Parathyroid adenoma (tissue), 2 donors: ENCODE data around the gene SLC26A2.
"Not testable (repeated sequence)": the region's sequence is repeated elsewhere in the genome, so short reads cannot be mapped to it uniquely, and the experiment has no call there.

Experiments used
- H2AFZ ChIP-seq: fragments of 300-600 bp; sonication (generic); one replicate; pipeline ENCODE4 v1.7.0; 2017; ENCODE audit warnings: antibody characterized with exemption, mild to moderate bottlenecking
- H3K27ac ChIP-seq: fragments of 300-600 bp; sonication (generic); one replicate; pipeline ENCODE4 v1.7.0; 2017
- H3K27me3 ChIP-seq: fragments of 300-600 bp; sonication (generic); one replicate; pipeline ENCODE4 v1.7.0; 2017; ENCODE audit warnings: low read length; ENCODE audit not compliant: control insufficient read depth, insufficient read depth
- H3K36me3 ChIP-seq: fragments of 300-600 bp; sonication (generic); one replicate; pipeline ENCODE4 v1.7.0; 2017; ENCODE audit warnings: low read length; ENCODE audit not compliant: control insufficient read depth, insufficient read depth
- H3K4me1 ChIP-seq: fragments of 300-600 bp; sonication (generic); one replicate; pipeline ENCODE4 v1.7.0; 2017; ENCODE audit warnings: control low read depth
- H3K4me2 ChIP-seq: fragments of 300-600 bp; sonication (generic); one replicate; pipeline ENCODE4 v1.7.0; 2017; ENCODE audit warnings: low read length
- H3K4me3 ChIP-seq: fragments of 300-600 bp; sonication (generic); one replicate; pipeline ENCODE4 v1.7.0; 2017; ENCODE audit warnings: low read depth, low read length
- H3K79me2 ChIP-seq: fragments of 300-600 bp; sonication (generic); one replicate; pipeline ENCODE4 v1.7.0; 2017; ENCODE audit warnings: control low read depth
- H3K9ac ChIP-seq: fragments of 300-600 bp; sonication (generic); one replicate; pipeline ENCODE4 v1.7.0; 2017; ENCODE audit warnings: mild to moderate bottlenecking
- H3K9me3 ChIP-seq: fragments of 300-600 bp; sonication (generic); one replicate; pipeline ENCODE4 v1.7.0; 2017; ENCODE audit warnings: low read length; ENCODE audit not compliant: control insufficient read depth
- CTCF ChIP-seq: fragments of 300-600 bp; sonication (generic); IDR thresholded peaks from one replicate; pipeline ENCODE4 v1.7.0; 2017; ENCODE audit warnings: antibody characterized with exemption, mild to moderate bottlenecking
- donor health status: primary hyperparathyroidism.

Gene SLC26A2

GRCh38 chr5:149940077-149940574 is 20.4 kb upstream of the SLC26A2 start:
- Histone ChIP-seq H2AFZ (no peak overlapping the region), H3K9me3 (no peaks in the 10 kb centered on the region), H3K4me1 (peaks cover 10% of the 10 kb centered on the region), H3K27me3 (no peaks in the 10 kb centered on the region), H3K79me2 (no peaks in the 10 kb centered on the region), H3K27ac (no peak overlapping the region), H3K9ac (no peak overlapping the region), H3K4me3 (no peak overlapping the region), H3K4me2 (no peak overlapping the region), H3K36me3 (no peaks in the 10 kb centered on the region)
- TF ChIP-seq CTCF = no peak

- Histone ChIP-seq H3K79me2 (no peaks in the 10 kb centered on the region), H3K36me3 (no peaks in the 10 kb centered on the region), H3K27ac (no peak overlapping the region), H3K4me1 (peaks cover 4% of the 10 kb centered on the region), H3K9me3 (no peaks in the 10 kb centered on the region), H3K27me3 (no peaks in the 10 kb centered on the region), H3K4me2 (no peak overlapping the region), H2AFZ (no peak overlapping the region), H3K4me3 (no peak overlapping the region), H3K9ac (no peak overlapping the region)
- TF ChIP-seq CTCF = no peak
Observed at GRCh38 chr5:149940941-149941644, 19.5 kb upstream of the SLC26A2 start.

- no peak overlapping the region for H3K4me3 ChIP-seq
- no peaks in the 10 kb centered on the region for H3K79me2 ChIP-seq
- TF ChIP-seq CTCF = no peak
- H3K27me3 ChIP-seq = no peaks in the 10 kb centered on the region
- peaks cover 4% of the 10 kb centered on the region for H3K4me1 ChIP-seq
- no peaks in the 10 kb centered on the region for H3K36me3 ChIP-seq
- H2AFZ ChIP-seq = no peak overlapping the region
- H3K27ac ChIP-seq = no peak overlapping the region
- H3K4me2 ChIP-seq = no peak overlapping the region
- no peaks in the 10 kb centered on the region for H3K9me3 ChIP-seq
- H3K9ac ChIP-seq = no peak overlapping the region
Observed at GRCh38 chr5:149941795-149942194, 18.8 kb upstream of the SLC26A2 start.

GRCh38 chr5:149942199-149942598 is 18.4 kb upstream of the SLC26A2 start:
- Histone ChIP-seq H3K9me3 (no peaks in the 10 kb centered on the region), H3K27me3 (no peaks in the 10 kb centered on the region), H3K27ac (no peak overlapping the region), H3K36me3 (no peaks in the 10 kb centered on the region), H3K4me2 (no peak overlapping the region), H2AFZ (no peak overlapping the region), H3K4me3 (no peak overlapping the region), H3K9ac (no peak overlapping the region), H3K4me1 (peaks cover 4% of the 10 kb centered on the region), H3K79me2 (no peaks in the 10 kb centered on the region)
- TF ChIP-seq CTCF = no peak

- not testable (repeated sequence) for H3K27ac ChIP-seq, H3K4me2 ChIP-seq
Observed at GRCh38 chr5:149942741-149943169, 17.8 kb upstream of the SLC26A2 start.

GRCh38 chr5:149943177-149943949 is 17.2 kb upstream of the SLC26A2 start:
- H2AFZ ChIP-seq, H3K27ac ChIP-seq, H3K9ac ChIP-seq, H3K4me2 ChIP-seq, H3K36me3 ChIP-seq, H3K9me3 ChIP-seq, H3K27me3 ChIP-seq, H3K79me2 ChIP-seq, H3K4me3 ChIP-seq, H3K4me1 ChIP-seq: not testable (repeated sequence)

More at GRCh38 chr5:149942741-149943169, 17.8 kb upstream of the SLC26A2 start:
- H3K27me3 ChIP-seq, H3K79me2 ChIP-seq, H2AFZ ChIP-seq, H3K4me1 ChIP-seq, H3K36me3 ChIP-seq, H3K9ac ChIP-seq, H3K4me3 ChIP-seq, H3K9me3 ChIP-seq: not testable (repeated sequence)
